Measurements from ENCODE around the gene TRAP1. TPM values are rescaled to one million over a fixed set of nuclear protein-coding genes. Genes with fewer than 3 reads are reported as not detected.

The TRAP1 gene
- polyA plus RNA-seq, 4 donors: 25.5 to 89.2 (median 64.5) TPM

DNA sequence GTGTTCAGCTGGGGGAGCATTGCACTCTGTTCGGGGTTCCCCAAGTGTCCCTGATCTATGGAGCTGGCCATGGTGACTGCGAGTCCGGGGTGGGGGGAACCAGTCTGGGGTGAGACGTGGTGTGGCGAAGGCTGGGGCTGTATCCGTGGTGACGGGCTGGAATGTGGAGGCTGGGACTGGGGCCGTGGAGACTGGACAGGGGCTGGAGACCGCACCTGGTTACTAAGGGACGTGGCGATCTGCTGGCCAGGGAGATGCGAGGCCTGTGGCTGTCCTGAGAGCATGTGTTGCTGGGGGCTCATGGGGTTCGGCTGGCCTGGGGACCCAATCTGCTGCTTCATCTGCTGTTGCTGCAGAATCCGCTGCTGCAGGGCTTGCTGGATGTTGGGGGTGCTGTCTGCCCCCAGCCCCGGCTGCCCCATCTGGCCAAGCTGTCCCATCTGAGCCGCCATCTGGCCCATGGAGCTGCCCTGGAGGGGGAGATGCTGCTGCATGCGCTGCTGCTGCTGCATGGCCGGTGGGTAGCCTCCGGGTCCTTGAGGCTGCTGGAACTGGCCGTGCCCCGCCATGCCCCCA, 10.6 kb upstream of the TRAP1 start:
- Histone ChIP-seq H3K4me3 (ENCODE audit: low read depth in 1 of 3, low read length in 3 of 3) (no peak overlapping the region), H3K9me3 (ENCODE audit: control insufficient read depth in 2 of 2, insufficient read depth in 1 of 2, low read depth in 1 of 2, low read length in 1 of 2) (no peaks in the 10 kb centered on the region), H3K36me3 (ENCODE audit: control insufficient read depth in 3 of 3, insufficient read depth in 2 of 3, low read depth in 1 of 3, low read length in 3 of 3) (peaks cover 27 to 67% (median 35%) of the 10 kb centered on the region in 3 donors), H3K27me3 (ENCODE audit: control insufficient read depth in 3 of 3, insufficient read depth in 3 of 3, low read length in 3 of 3) (no peaks in the 10 kb centered on the region), H3K27ac (ENCODE audit: low read depth in 1 of 3, low read length in 2 of 3) (no peak overlapping the region), H3K4me1 (ENCODE audit: control insufficient read depth in 3 of 3, insufficient read depth in 2 of 3, low read depth in 1 of 3, low read length in 2 of 3) (no peaks in the 10 kb centered on the region)
- WGBS, 3 donors: 91 to 97% (median 94%) methylated on average over 20 to 21 of the region's 21 CpGs
- FAIRE-seq: no peak
- no peak for DNase-seq

DNA sequence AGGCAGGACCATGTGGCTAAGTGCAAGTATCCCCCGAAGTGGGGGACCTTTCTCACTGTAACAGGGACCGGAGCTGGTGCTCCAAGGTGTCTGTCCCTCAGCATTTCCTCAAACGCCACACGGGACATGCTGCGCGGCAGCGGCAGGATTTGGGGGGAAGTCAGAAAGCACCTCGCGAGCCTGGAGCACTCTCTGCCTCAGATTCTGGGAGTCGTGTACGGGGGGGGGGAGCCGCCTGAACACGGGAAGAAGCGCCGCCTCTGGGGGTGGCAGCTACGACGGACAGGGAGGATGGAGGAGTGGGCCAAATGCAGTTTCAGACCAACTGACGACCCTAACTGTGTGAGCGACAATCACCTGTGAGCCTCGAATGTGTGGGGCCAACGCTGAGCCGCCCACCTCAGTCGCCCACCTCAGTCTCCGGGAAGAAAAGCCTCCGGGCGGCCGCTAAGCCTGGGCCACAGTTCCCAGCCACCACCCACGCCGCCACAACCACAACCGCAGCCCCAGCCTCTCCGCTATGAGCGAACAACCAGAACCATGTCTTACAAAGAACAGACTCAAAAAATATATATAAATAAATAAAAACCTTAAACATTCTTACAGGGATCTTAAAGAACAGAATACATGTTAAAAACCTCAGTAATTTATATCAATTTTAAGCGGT, 8.8 kb upstream of the TRAP1 start:
- DNase-seq (no peak), FAIRE-seq (no peak)
- WGBS, 3 donors: 91 to 94% (median 91%) methylated on average over 32 to 33 of the region's 33 CpGs
- no peak overlapping the region for H3K4me3 ChIP-seq (ENCODE audit: low read depth in 1 of 3, low read length in 3 of 3)
- no peak overlapping the region for H3K27ac ChIP-seq (ENCODE audit: low read depth in 1 of 3, low read length in 2 of 3)
- no peaks in the 10 kb centered on the region for H3K9me3 ChIP-seq (ENCODE audit: control insufficient read depth in 2 of 2, insufficient read depth in 1 of 2, low read depth in 1 of 2, low read length in 1 of 2)
- no peaks in the 10 kb centered on the region for H3K27me3 ChIP-seq (ENCODE audit: control insufficient read depth in 3 of 3, insufficient read depth in 3 of 3, low read length in 3 of 3)
- peaks cover 21 to 50% (median 29%) of the 10 kb centered on the region in 3 donors for H3K36me3 ChIP-seq (ENCODE audit: control insufficient read depth in 3 of 3, insufficient read depth in 2 of 3, low read depth in 1 of 3, low read length in 3 of 3)
- H3K4me1 ChIP-seq (ENCODE audit: control insufficient read depth in 3 of 3, insufficient read depth in 2 of 3, low read depth in 1 of 3, low read length in 2 of 3): no peaks in the 10 kb centered on the region

- Histone ChIP-seq H3K4me3 (ENCODE audit: low read depth in 1 of 3, low read length in 3 of 3) (no peak overlapping the region), H3K36me3 (ENCODE audit: control insufficient read depth in 3 of 3, insufficient read depth in 2 of 3, low read depth in 1 of 3, low read length in 3 of 3) (peaks cover 17 to 41% (median 21%) of the 10 kb centered on the region in 3 donors), H3K27me3 (ENCODE audit: control insufficient read depth in 3 of 3, insufficient read depth in 3 of 3, low read length in 3 of 3) (no peaks in the 10 kb centered on the region), H3K27ac (ENCODE audit: low read depth in 1 of 3, low read length in 2 of 3) (no peak overlapping the region), H3K4me1 (ENCODE audit: control insufficient read depth in 3 of 3, insufficient read depth in 2 of 3, low read depth in 1 of 3, low read length in 2 of 3) (no peaks in the 10 kb centered on the region), H3K9me3 (ENCODE audit: control insufficient read depth in 2 of 2, insufficient read depth in 1 of 2, low read depth in 1 of 2, low read length in 1 of 2) (no peaks in the 10 kb centered on the region)
- WGBS, 3 donors: 77 to 82% (median 81%) methylated on average over 8 of the region's 8 CpGs
- DNase-seq: no peak
- no peak for FAIRE-seq
Observed at GRCh38 chr16:3725276-3725675, 8.0 kb upstream of the TRAP1 start.

- H3K4me1 ChIP-seq (ENCODE audit: control insufficient read depth in 3 of 3, insufficient read depth in 2 of 3, low read depth in 1 of 3, low read length in 2 of 3): peaks cover 0 to 8% (median 0%) of the 10 kb centered on the region in 3 donors
- 80 to 90% (median 83%) methylated on average over 10 of the region's 10 CpGs for WGBS, 3 donors
- no peaks in the 10 kb centered on the region for H3K27me3 ChIP-seq (ENCODE audit: control insufficient read depth in 3 of 3, insufficient read depth in 3 of 3, low read length in 3 of 3)
- FAIRE-seq (no peak), DNase-seq (no peak)
- H3K27ac ChIP-seq (ENCODE audit: low read depth in 1 of 3, low read length in 2 of 3): no peak overlapping the region
- H3K4me3 ChIP-seq (ENCODE audit: low read depth in 1 of 3, low read length in 3 of 3): no peak overlapping the region
- peaks cover under 1 to 13% (median under 1%) of the 10 kb centered on the region in 3 donors for H3K36me3 ChIP-seq (ENCODE audit: control insufficient read depth in 3 of 3, insufficient read depth in 2 of 3, low read depth in 1 of 3, low read length in 3 of 3)
- H3K9me3 ChIP-seq (ENCODE audit: control insufficient read depth in 2 of 2, insufficient read depth in 1 of 2, low read depth in 1 of 2, low read length in 1 of 2): no peaks in the 10 kb centered on the region
Observed at GRCh38 chr16:3722508-3722907, 5.2 kb upstream of the TRAP1 start.

DNA sequence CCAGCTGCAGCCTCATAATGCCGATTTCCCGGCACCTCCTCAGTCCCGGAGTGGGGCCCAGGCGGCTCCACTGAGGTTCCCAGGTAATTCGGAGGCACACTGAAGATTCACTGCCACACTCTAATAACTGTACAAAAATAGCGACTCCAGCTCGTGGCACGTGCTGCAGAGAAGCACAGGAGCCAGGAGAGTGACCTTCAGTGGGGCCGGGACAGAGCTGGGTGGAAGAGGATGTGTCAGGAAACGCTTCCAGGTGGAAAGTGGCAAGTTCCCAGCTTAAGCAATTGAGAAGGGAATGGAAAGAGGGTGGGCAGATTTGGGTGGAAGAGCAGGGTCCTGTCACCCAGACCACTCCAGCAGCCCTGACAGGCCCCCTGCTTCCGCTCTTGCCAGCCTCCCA, 3.1 kb upstream of the TRAP1 start:
- Histone ChIP-seq H3K27ac (ENCODE audit: low read depth in 1 of 3, low read length in 2 of 3) (no peak overlapping the region), H3K27me3 (ENCODE audit: control insufficient read depth in 3 of 3, insufficient read depth in 3 of 3, low read length in 3 of 3) (no peaks in the 10 kb centered on the region), H3K4me3 (ENCODE audit: low read depth in 1 of 3, low read length in 3 of 3) (no peak overlapping the region), H3K4me1 (ENCODE audit: control insufficient read depth in 3 of 3, insufficient read depth in 2 of 3, low read depth in 1 of 3, low read length in 2 of 3) (peaks cover 0 to 8% (median 3%) of the 10 kb centered on the region in 3 donors), H3K36me3 (ENCODE audit: control insufficient read depth in 3 of 3, insufficient read depth in 2 of 3, low read depth in 1 of 3, low read length in 3 of 3) (peaks cover 0 to 7% (median 0%) of the 10 kb centered on the region in 3 donors), H3K9me3 (ENCODE audit: control insufficient read depth in 2 of 2, insufficient read depth in 1 of 2, low read depth in 1 of 2, low read length in 1 of 2) (no peaks in the 10 kb centered on the region)
- no peak for FAIRE-seq
- no peak for DNase-seq
- 84 to 87% (median 85%) methylated on average over 11 of the region's 11 CpGs for WGBS, 3 donors

- Histone ChIP-seq H3K4me3 (ENCODE audit: low read depth in 1 of 3, low read length in 3 of 3) (no peak overlapping the region), H3K36me3 (ENCODE audit: control insufficient read depth in 3 of 3, insufficient read depth in 2 of 3, low read depth in 1 of 3, low read length in 3 of 3) (peaks cover 0 to 9% (median 0%) of the 10 kb centered on the region in 3 donors), H3K27me3 (ENCODE audit: control insufficient read depth in 3 of 3, insufficient read depth in 3 of 3, low read length in 3 of 3) (no peaks in the 10 kb centered on the region), H3K9me3 (ENCODE audit: control insufficient read depth in 2 of 2, insufficient read depth in 1 of 2, low read depth in 1 of 2, low read length in 1 of 2) (no peaks in the 10 kb centered on the region), H3K4me1 (ENCODE audit: control insufficient read depth in 3 of 3, insufficient read depth in 2 of 3, low read depth in 1 of 3, low read length in 2 of 3) (peaks cover 0 to 9% (median 3%) of the 10 kb centered on the region in 3 donors), H3K27ac (ENCODE audit: low read depth in 1 of 3, low read length in 2 of 3) (no peak overlapping the region)
- FAIRE-seq: no peak
- no peak for DNase-seq
- WGBS, 3 donors: 79 to 89% (median 82%) methylated on average over 10 of the region's 10 CpGs
Observed at GRCh38 chr16:3718628-3719027, 1.3 kb upstream of the TRAP1 start.

- peak overlapping the region; percentile 66 to 93 (median 79) for H3K4me3 ChIP-seq (ENCODE audit: low read depth in 1 of 3, low read length in 3 of 3)
- no peak for DNase-seq
- peak overlapping the region; percentile 77 to 96 (median 86) for H3K27ac ChIP-seq (ENCODE audit: low read depth in 1 of 3, low read length in 2 of 3)
- H3K36me3 ChIP-seq (ENCODE audit: control insufficient read depth in 3 of 3, insufficient read depth in 2 of 3, low read depth in 1 of 3, low read length in 3 of 3): peaks cover 0 to 16% (median 0%) of the 10 kb centered on the region in 3 donors
- H3K4me1 ChIP-seq (ENCODE audit: control insufficient read depth in 3 of 3, insufficient read depth in 2 of 3, low read depth in 1 of 3, low read length in 2 of 3): peaks cover 0 to 16% (median 3%) of the 10 kb centered on the region in 3 donors
- 23 to 25% (median 25%) methylated on average over 5 of the region's 5 CpGs for WGBS, 3 donors
- no peaks in the 10 kb centered on the region for H3K27me3 ChIP-seq (ENCODE audit: control insufficient read depth in 3 of 3, insufficient read depth in 3 of 3, low read length in 3 of 3)
- H3K9me3 ChIP-seq (ENCODE audit: control insufficient read depth in 2 of 2, insufficient read depth in 1 of 2, low read depth in 1 of 2, low read length in 1 of 2): no peaks in the 10 kb centered on the region
- no peak for FAIRE-seq
Observed at GRCh38 chr16:3718019-3718391, 681 bp upstream of the TRAP1 start.

DNA sequence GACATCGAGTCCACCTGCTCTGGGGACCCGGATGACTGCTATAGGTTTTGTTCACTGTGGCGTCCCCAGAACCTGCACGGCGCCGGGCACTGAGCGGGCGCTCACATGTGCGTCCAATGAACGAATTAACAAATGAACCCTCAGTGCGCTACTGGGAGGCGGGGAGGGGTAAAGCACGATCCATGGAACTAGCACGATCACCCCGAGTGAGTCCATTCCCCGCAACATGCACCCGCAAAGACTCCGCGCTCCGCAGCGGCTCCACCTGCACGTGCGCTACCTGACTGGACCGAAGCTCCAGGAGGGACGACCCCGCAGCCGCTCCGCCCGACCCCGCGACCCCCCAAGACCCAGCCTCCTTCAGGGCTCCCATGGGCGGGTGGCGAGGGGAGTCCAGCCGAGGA, 491 bp downstream of the TRAP1 start:
- Histone ChIP-seq H3K4me3 (ENCODE audit: low read depth in 1 of 3, low read length in 3 of 3) (peak overlapping the region; percentile 66 to 99 (median 93)), H3K9me3 (ENCODE audit: control insufficient read depth in 2 of 2, insufficient read depth in 1 of 2, low read depth in 1 of 2, low read length in 1 of 2) (no peaks in the 10 kb centered on the region), H3K36me3 (ENCODE audit: control insufficient read depth in 3 of 3, insufficient read depth in 2 of 3, low read depth in 1 of 3, low read length in 3 of 3) (peaks cover 0 to 19% (median 0%) of the 10 kb centered on the region in 3 donors), H3K4me1 (ENCODE audit: control insufficient read depth in 3 of 3, insufficient read depth in 2 of 3, low read depth in 1 of 3, low read length in 2 of 3) (peaks cover 0 to 26% (median 3%) of the 10 kb centered on the region in 3 donors), H3K27me3 (ENCODE audit: control insufficient read depth in 3 of 3, insufficient read depth in 3 of 3, low read length in 3 of 3) (no peaks in the 10 kb centered on the region), H3K27ac (ENCODE audit: low read depth in 1 of 3, low read length in 2 of 3) (peak overlapping the region; percentile 68 to 96 (median 77))
- WGBS, 3 donors: 0 to 1% (median 1%) methylated on average over 34 of the region's 34 CpGs
- peak; percentile 50 to 64 for DNase-seq
- no peak for FAIRE-seq
